Activated CD4-positive, alpha-beta memory T cell treated with anti-CD3 and anti-CD28 coated beads for 36 hours (primary cell): ENCODE data around the gene FBN1. TPM values are rescaled to one million over a fixed set of nuclear protein-coding genes. Genes with fewer than 3 reads are reported as not detected.

Source experiments
- CTCF ChIA-PET: fragments of 350-600 bp; sonication (Branson Sonifier 250); formaldehyde crosslinking; loops from one replicate; lab custom pipeline; 2021; ENCODE audit warnings: antibody characterized with exemption, inconsistent platforms; lab: Charles Lee
- POLR2A ChIA-PET: fragments of 350-600 bp; sonication (Branson Sonifier 250); formaldehyde crosslinking; loops from one replicate; lab custom pipeline; 2021; ENCODE audit warnings: antibody characterized with exemption; lab: Charles Lee
- DNase-seq: peaks from one replicate; pipeline ENCODE4 v3.0.0-alpha.2; 2020
- H3K27ac Mint-ChIP-seq: one replicate; pipeline ENCODE4 v1.8.0; 2021; ENCODE audit warnings: mixed read lengths
- H3K27me3 Mint-ChIP-seq: one replicate; pipeline ENCODE4 v1.8.0; 2021; ENCODE audit warnings: mixed read lengths
- H3K36me3 Mint-ChIP-seq: one replicate; pipeline ENCODE4 v1.8.0; 2021; ENCODE audit warnings: mixed read lengths
- H3K4me1 Mint-ChIP-seq: one replicate; pipeline ENCODE4 v1.8.0; 2021; ENCODE audit warnings: low read depth, mixed read lengths
- H3K4me3 Mint-ChIP-seq: one replicate; pipeline ENCODE4 v1.8.0; 2021; ENCODE audit warnings: mild to moderate bottlenecking, mixed read lengths
- H3K9me3 Mint-ChIP-seq: one replicate; pipeline ENCODE4 v1.8.0; 2021; ENCODE audit warnings: mixed read lengths
- intact Hi-C: fragments of 100-400 bp; cut with micrococcal nuclease; formaldehyde crosslinking; loops from one replicate; pipeline ENCODE4 v1.15.1; 2023
- total RNA-seq, 2 experiments: library from RNA; stranded (reverse); gene quantifications; one replicate each; pipeline ENCODE4 v1.2.3, GENCODE V29; 2021

Gene FBN1
- total RNA-seq, 2 experiments from 2014 or later, result 0.34 to 0.52 TPM

- POLR2A ChIA-PET, result no interaction called here
- CTCF ChIA-PET, result no interaction called here
- no peaks in the 10 kb centered on the region for H3K27me3 Mint-ChIP-seq
Measured at GRCh38 chr15:48402427-48403177, 242.9 kb downstream of the FBN1 start.

GRCh38 chr15:48400086-48400485 lies 245.4 kb downstream of the FBN1 start:
- Mint-ChIP-seq H3K4me1 (no peaks in the 10 kb centered on the region), H3K27ac (no peak overlapping the region), H3K36me3 (no peaks in the 10 kb centered on the region), H3K9me3 (no peaks in the 10 kb centered on the region), H3K27me3 (no peaks in the 10 kb centered on the region), H3K4me3 (no peak overlapping the region)
- POLR2A ChIA-PET, result no interaction called here
- DNase-seq, result no peak
- intact Hi-C loops, result no loop called here
- CTCF ChIA-PET, result no interaction called here

More at GRCh38 chr15:48402427-48403177, 242.9 kb downstream of the FBN1 start:
- H3K9me3 Mint-ChIP-seq, result no peaks in the 10 kb centered on the region
- no peaks in the 10 kb centered on the region for H3K36me3 Mint-ChIP-seq
- no peak for DNase-seq
- H3K27ac Mint-ChIP-seq, result no peak overlapping the region
- no peak overlapping the region for H3K4me3 Mint-ChIP-seq
- intact Hi-C loops, result no loop called here
- no peaks in the 10 kb centered on the region for H3K4me1 Mint-ChIP-seq

GRCh38 chr15:48397841-48398240 lies 247.7 kb downstream of the FBN1 start:
- CTCF ChIA-PET, result no interaction called here
- intact Hi-C loops, result no loop called here
- Mint-ChIP-seq H3K27me3 (no peaks in the 10 kb centered on the region), H3K27ac (no peak overlapping the region), H3K4me3 (no peak overlapping the region), H3K36me3 (no peaks in the 10 kb centered on the region), H3K4me1 (no peaks in the 10 kb centered on the region), H3K9me3 (no peaks in the 10 kb centered on the region)
- POLR2A ChIA-PET, result no interaction called here
- DNase-seq, result no peak

- H3K27me3 Mint-ChIP-seq, result no peaks in the 10 kb centered on the region
- intact Hi-C loops, result no loop called here
- H3K36me3 Mint-ChIP-seq, result no peaks in the 10 kb centered on the region
- no peaks in the 10 kb centered on the region for H3K9me3 Mint-ChIP-seq
- CTCF ChIA-PET, result interaction anchor here (0.6 kb wide), 1 partner anchor 26 kb away, joined by 3 read pairs; no protein-coding TSS in a partner anchor
- POLR2A ChIA-PET, result interaction anchor here (0.6 kb wide), 1 partner anchor 508 kb away, joined by 3 read pairs; no protein-coding TSS in a partner anchor
- no peaks in the 10 kb centered on the region for H3K4me1 Mint-ChIP-seq
- no peak overlapping the region for H3K27ac Mint-ChIP-seq
- DNase-seq, result no peak
- H3K4me3 Mint-ChIP-seq, result no peak overlapping the region
Measured at GRCh38 chr15:48396020-48396419, 249.5 kb downstream of the FBN1 start.

- no peak overlapping the region for H3K27ac Mint-ChIP-seq
- intact Hi-C loops, result no loop called here
- POLR2A ChIA-PET, result interaction anchor here (0.6 kb wide), 1 partner anchor 509 kb away, joined by 3 read pairs; no protein-coding TSS in a partner anchor
Measured at GRCh38 chr15:48395521-48396011, 249.9 kb downstream of the FBN1 start.

GRCh38 chr15:48394970-48395369 lies 250.5 kb downstream of the FBN1 start:
- Mint-ChIP-seq H3K9me3 (no peaks in the 10 kb centered on the region), H3K4me1 (no peaks in the 10 kb centered on the region), H3K27me3 (no peaks in the 10 kb centered on the region), H3K4me3 (no peak overlapping the region), H3K27ac (no peak overlapping the region), H3K36me3 (no peaks in the 10 kb centered on the region)
- no peak for DNase-seq
- intact Hi-C loops, result no loop called here
- ChIA-PET CTCF (no interaction called here), POLR2A (no interaction called here)

More at GRCh38 chr15:48395521-48396011, 249.9 kb downstream of the FBN1 start:
- H3K4me1 Mint-ChIP-seq, result no peaks in the 10 kb centered on the region
- H3K9me3 Mint-ChIP-seq, result no peaks in the 10 kb centered on the region
- H3K27me3 Mint-ChIP-seq, result no peaks in the 10 kb centered on the region
- no peak for DNase-seq
- no peaks in the 10 kb centered on the region for H3K36me3 Mint-ChIP-seq
- CTCF ChIA-PET, result no interaction called here
- H3K4me3 Mint-ChIP-seq, result no peak overlapping the region

- CTCF ChIA-PET, result interaction anchor here (0.6 kb wide), 1 partner anchor 935 kb away, joined by 4 read pairs; no protein-coding TSS in a partner anchor
- no peak overlapping the region for H3K4me3 Mint-ChIP-seq
- no peak for DNase-seq
- H3K9me3 Mint-ChIP-seq, result no peaks in the 10 kb centered on the region
- intact Hi-C loops, result no loop called here
- H3K36me3 Mint-ChIP-seq, result no peaks in the 10 kb centered on the region
- no peaks in the 10 kb centered on the region for H3K4me1 Mint-ChIP-seq
- no peak overlapping the region for H3K27ac Mint-ChIP-seq
- POLR2A ChIA-PET, result no interaction called here
- H3K27me3 Mint-ChIP-seq, result no peaks in the 10 kb centered on the region
Measured at GRCh38 chr15:48393645-48394506, 251.6 kb downstream of the FBN1 start.

- POLR2A ChIA-PET, result no interaction called here
- CTCF ChIA-PET, result no interaction called here
- Mint-ChIP-seq H3K9me3 (no peaks in the 10 kb centered on the region), H3K4me1 (no peaks in the 10 kb centered on the region), H3K27me3 (no peaks in the 10 kb centered on the region), H3K4me3 (no peak overlapping the region), H3K27ac (no peak overlapping the region), H3K36me3 (no peaks in the 10 kb centered on the region)
- DNase-seq, result no peak
- intact Hi-C loops, result no loop called here
Measured at GRCh38 chr15:48392356-48392755, 253.2 kb downstream of the FBN1 start.

GRCh38 chr15:48391950-48392349 lies 253.6 kb downstream of the FBN1 start:
- no peaks in the 10 kb centered on the region for H3K9me3 Mint-ChIP-seq
- DNase-seq, result no peak
- CTCF ChIA-PET, result no interaction called here
- H3K27me3 Mint-ChIP-seq, result no peaks in the 10 kb centered on the region
- POLR2A ChIA-PET, result no interaction called here
- no peak overlapping the region for H3K4me3 Mint-ChIP-seq
- intact Hi-C loops, result no loop called here
- H3K36me3 Mint-ChIP-seq, result no peaks in the 10 kb centered on the region
- H3K4me1 Mint-ChIP-seq, result no peaks in the 10 kb centered on the region
- no peak overlapping the region for H3K27ac Mint-ChIP-seq

GRCh38 chr15:48389691-48390143 lies 255.8 kb downstream of the FBN1 start:
- CTCF ChIA-PET, result no interaction called here
- Mint-ChIP-seq H3K27ac (no peak overlapping the region), H3K27me3 (peaks cover 5% of the 10 kb centered on the region), H3K36me3 (no peaks in the 10 kb centered on the region), H3K9me3 (no peaks in the 10 kb centered on the region), H3K4me3 (no peak overlapping the region), H3K4me1 (no peaks in the 10 kb centered on the region)
- POLR2A ChIA-PET, result no interaction called here
- DNase-seq, result no peak
- intact Hi-C loops, result no loop called here

GRCh38 chr15:48388910-48389309 lies 256.6 kb downstream of the FBN1 start:
- intact Hi-C loops, result no loop called here
- no peak overlapping the region for H3K27ac Mint-ChIP-seq
- peaks cover 5% of the 10 kb centered on the region for H3K27me3 Mint-ChIP-seq
- POLR2A ChIA-PET, result no interaction called here
- H3K36me3 Mint-ChIP-seq, result no peaks in the 10 kb centered on the region
- H3K4me3 Mint-ChIP-seq, result no peak overlapping the region
- no peaks in the 10 kb centered on the region for H3K9me3 Mint-ChIP-seq
- H3K4me1 Mint-ChIP-seq, result no peaks in the 10 kb centered on the region
- no peak for DNase-seq
- CTCF ChIA-PET, result no interaction called here
